Panc1 (cell line): Measurements from ENCODE around the gene ARHGAP25. TPM values are rescaled to one million over a fixed set of nuclear protein-coding genes. Genes with fewer than 3 reads are reported as not detected.

Experiments used
- ATAC-seq: fragments of 200-7000 bp; cut with Tn5 transposase; 2 replicates; pipeline ENCODE4 v1.9.1; 2020; ENCODE audit warnings: mild to moderate bottlenecking, moderate library complexity
- BruUV-seq: library from RNA; stranded (reverse); fragments of 400-500 nt; replicated peaks from 2 replicates; lab custom pipeline; 2021; lab: Mats Ljungman, UMichigan
- CTCF ChIA-PET: fragments of 300-600 bp; sonication (Branson Sonifier 250); formaldehyde crosslinking; loops from one replicate; lab custom pipeline; 2022; ENCODE audit warnings: antibody characterized with exemption; lab: Charles Lee
- POLR2A ChIA-PET: fragments of 300-600 bp; sonication (Branson Sonifier 250); formaldehyde crosslinking; loops from one replicate; lab custom pipeline; 2022; ENCODE audit warnings: antibody characterized with exemption; lab: Charles Lee
- DNase-seq: peaks from one replicate; pipeline ENCODE4 v3.0.0-alpha.2; 2010; ENCODE audit warnings: low read depth, low spot score
- H3K27ac ChIP-seq: 2 replicates; pipeline ENCODE4 v1.5.1; 2011; ENCODE audit warnings: mild to moderate bottlenecking, low read length, inconsistent platforms
- H3K27me3 ChIP-seq: fragments of 200-500 bp; sonication (Bioruptor generic); 2 replicates; pipeline ENCODE4 v1.6.0; 2014; ENCODE audit warnings: low read length, inconsistent platforms; ENCODE audit not compliant: control insufficient read depth, insufficient read depth
- H3K36me3 ChIP-seq: fragments of 200-500 bp; sonication (Bioruptor generic); 2 replicates; pipeline ENCODE4 v1.5.1; 2014; ENCODE audit warnings: inconsistent platforms, mild to moderate bottlenecking, low read length, moderate library complexity; ENCODE audit not compliant: control insufficient read depth, insufficient read depth
- H3K4me1 ChIP-seq: 2 replicates; pipeline ENCODE4 v1.5.1; 2011; ENCODE audit warnings: inconsistent platforms, mild to moderate bottlenecking, low read length, moderate library complexity; ENCODE audit not compliant: control insufficient read depth, insufficient read depth
- H3K4me3 ChIP-seq, 2 experiments: 2 replicates each; pipeline ENCODE4 v1.5.1; 2011 to 2012; ENCODE audit warnings: low read depth in 2 of 2, low read length in 2 of 2, mild to moderate bottlenecking in 2 of 2, inconsistent platforms in 1 of 2, moderate library complexity in 1 of 2
- H3K9me3 ChIP-seq: fragments of 200-500 bp; sonication (Bioruptor generic); 2 replicates; pipeline ENCODE4 v1.5.1; 2014; ENCODE audit warnings: low read depth, mild to moderate bottlenecking, inconsistent platforms, low read length, moderate library complexity; ENCODE audit not compliant: control insufficient read depth, insufficient read depth
- CTCF ChIP-seq: fragments of 450-650 bp; IDR thresholded peaks from 2 replicates; pipeline ENCODE4 v1.5.1; 2017; ENCODE audit warnings: mild to moderate bottlenecking
- POLR2AphosphoS5 ChIP-seq: IDR thresholded peaks from 2 replicates; pipeline ENCODE4 v1.6.1; 2012; ENCODE audit warnings: mild to moderate bottlenecking, low read depth, low read length, moderate library complexity
- REST ChIP-seq, 2 experiments: IDR thresholded peaks; 2 replicates each; pipeline ENCODE4 v1.6.1; 2011 to 2012; ENCODE audit warnings: low read depth in 2 of 2, control low read depth in 1 of 2, low read length in 1 of 2, mild to moderate bottlenecking in 1 of 2, moderate library complexity in 1 of 2; ENCODE audit not compliant: insufficient read depth in 1 of 2
- SIN3A ChIP-seq: IDR thresholded peaks from 2 replicates; pipeline ENCODE4 v1.6.1; 2012; ENCODE audit warnings: low read depth, mild to moderate bottlenecking, low read length, moderate library complexity, borderline replicate concordance; ENCODE audit not compliant: insufficient read depth
- TCF7L2 ChIP-seq: IDR thresholded peaks from 2 replicates; pipeline ENCODE4 v1.6.1; 2011; ENCODE audit warnings: mild to moderate bottlenecking, low read depth, low read length, inconsistent platforms
- in situ Hi-C: cut with HindIII; loops from 2 replicates; pipeline ENCODE4 v1.10.0; 2016; ENCODE audit warnings: low sequenced_read_pairs, low pct_unique_long_range_greater_than_20kb
- intact Hi-C: fragments of 100-400 bp; cut with micrococcal nuclease; formaldehyde crosslinking; loops from one replicate; pipeline ENCODE4 v1.10.0; 2022; ENCODE audit not compliant: unreplicated experiment
- total RNA-seq: library from RNA; stranded (reverse); gene quantifications from one replicate; pipeline ENCODE4 v1.2.1, GENCODE V29; 2021; ENCODE audit not compliant: unreplicated experiment

Gene ARHGAP25
- total RNA-seq, 1 experiment from 2014 or later: 0.49 TPM

- H3K36me3 ChIP-seq: no peaks in the 10 kb centered on the region
- CTCF ChIA-PET: no interaction called here
- in situ Hi-C loops: no loop called here
These were observed 79.0 kb downstream of the ARHGAP25 start for GRCh38 chr2:68813596-68813995.

GRCh38 chr2:68817306-68817705, 82.7 kb downstream of the ARHGAP25 start:
- ATAC-seq (no peak), DNase-seq (no peak)
- BruUV-seq: no TSS peak
- CTCF ChIA-PET: no interaction called here
- H3K27me3 ChIP-seq: peaks cover 2% of the 10 kb centered on the region; the same call in 1 of the 2 replicates
- no peaks in the 10 kb centered on the region for H3K4me1 ChIP-seq
- H3K36me3 ChIP-seq: no peaks in the 10 kb centered on the region
- no peak for TF ChIP-seq POLR2AphosphoS5
- in situ Hi-C loops: no loop called here
- no peak overlapping the region for H3K27ac ChIP-seq
- no peak overlapping the region for H3K4me3 ChIP-seq
- H3K9me3 ChIP-seq: no peaks in the 10 kb centered on the region
- POLR2A ChIA-PET: no interaction called here
- intact Hi-C loops: no loop called here

More at GRCh38 chr2:68813596-68813995, 79.0 kb downstream of the ARHGAP25 start:
- no peaks in the 10 kb centered on the region for H3K9me3 ChIP-seq
- DNase-seq: no peak
- intact Hi-C loops: no loop called here
- ATAC-seq: no peak
- H3K27ac ChIP-seq: no peak overlapping the region
- no peaks in the 10 kb centered on the region for H3K4me1 ChIP-seq
- BruUV-seq: no TSS peak
- peaks cover 3% of the 10 kb centered on the region; the same call in 1 of the 2 replicates for H3K27me3 ChIP-seq
- POLR2A ChIA-PET: no interaction called here
- no peak overlapping the region for H3K4me3 ChIP-seq
- TF ChIP-seq SIN3A (no peak), TCF7L2 (no peak), POLR2AphosphoS5 (no peak), REST (IDR thresholded peaks at IDR 0.05; ENCODE audit: insufficient read depth in 1 of 2, low read depth in 2 of 2, low read length in 1 of 2) (no peak)

GRCh38 chr2:68819556-68819955, 84.9 kb downstream of the ARHGAP25 start:
- intact Hi-C loops: no loop called here
- POLR2A ChIA-PET: no interaction called here
- Histone ChIP-seq H3K36me3 (no peaks in the 10 kb centered on the region), H3K27me3 (no peaks in the 10 kb centered on the region), H3K27ac (no peak overlapping the region), H3K4me3 (no peak overlapping the region), H3K4me1 (no peaks in the 10 kb centered on the region), H3K9me3 (no peaks in the 10 kb centered on the region)
- BruUV-seq: no TSS peak
- TF ChIP-seq POLR2AphosphoS5: no peak
- TF ChIP-seq TCF7L2: no peak
- TF ChIP-seq REST (IDR thresholded peaks at IDR 0.05; ENCODE audit: insufficient read depth in 1 of 2, low read depth in 2 of 2, low read length in 1 of 2): no peak
- TF ChIP-seq CTCF: no peak
- no peak for TF ChIP-seq SIN3A
- CTCF ChIA-PET: no interaction called here
- in situ Hi-C loops: no loop called here
- DNase-seq: no peak
- ATAC-seq: no peak
